Endometrial microvascular endothelial cells (primary cell): ENCODE measurements around the gene RHEB. TPM values are rescaled to one million over a fixed set of nuclear protein-coding genes. Genes with fewer than 3 reads are reported as not detected.

ENCODE experiments used
- in situ Hi-C: cut with HindIII; loops from 2 replicates; pipeline ENCODE4 v1.10.0; 2017; ENCODE audit warnings: low sequenced_read_pairs, low pct_unique_long_range_greater_than_20kb; ENCODE audit errors: inconsistent ontology term
- total RNA-seq: library from RNA; depleted of rRNA; stranded (reverse); fragments of >200 nt; gene quantifications from one replicate; pipeline ENCODE4 v1.2.3, GENCODE V29; 2015; ENCODE audit errors: inconsistent ontology term

The RHEB gene
- total RNA-seq, 1 donor from 2014 or later, result 115 TPM

DNA sequence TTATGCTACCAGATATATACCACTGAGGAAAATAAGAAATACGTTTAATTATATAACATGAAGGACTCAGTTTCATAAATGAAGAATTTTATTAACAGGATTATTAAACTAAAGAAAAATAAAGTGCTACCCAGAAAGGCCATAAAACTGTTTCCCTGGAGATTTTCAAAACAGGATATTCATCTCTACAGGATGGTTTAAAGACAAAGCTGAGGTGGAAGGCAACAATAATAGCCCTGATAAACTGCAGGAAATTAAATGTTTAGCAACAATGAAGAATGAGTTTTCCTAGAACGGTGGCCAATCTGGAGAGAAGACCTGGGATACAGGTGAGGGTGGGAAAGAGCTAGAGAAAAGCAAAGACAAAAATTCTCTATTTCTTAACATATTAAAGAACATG lies 11.9 kb downstream of the RHEB start:
- in situ Hi-C loops, result no loop called here

DNA sequence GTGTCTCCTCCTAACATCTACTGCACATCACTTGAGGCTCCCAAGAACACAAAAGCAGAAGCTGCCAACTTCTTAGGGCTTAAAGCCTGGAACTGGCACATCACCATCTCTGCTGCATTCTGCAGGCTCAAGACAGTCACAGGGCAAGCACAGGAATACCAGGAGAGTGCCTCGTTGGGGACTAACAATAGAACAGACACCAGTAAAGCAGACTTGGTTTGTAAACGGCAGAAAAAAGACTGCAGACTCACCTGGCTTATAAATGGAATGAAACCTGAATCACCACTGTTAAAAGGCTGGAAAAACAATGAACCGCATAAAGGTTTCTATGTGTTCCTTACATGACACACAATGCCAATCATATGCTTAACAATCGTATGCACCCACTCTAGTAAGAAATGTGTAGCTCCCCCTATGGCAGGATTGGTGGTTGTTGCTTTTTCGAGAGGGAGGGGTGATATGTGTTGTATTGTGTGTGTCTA lies 12.8 kb downstream of the RHEB start:
- in situ Hi-C loops, result no loop called here

DNA sequence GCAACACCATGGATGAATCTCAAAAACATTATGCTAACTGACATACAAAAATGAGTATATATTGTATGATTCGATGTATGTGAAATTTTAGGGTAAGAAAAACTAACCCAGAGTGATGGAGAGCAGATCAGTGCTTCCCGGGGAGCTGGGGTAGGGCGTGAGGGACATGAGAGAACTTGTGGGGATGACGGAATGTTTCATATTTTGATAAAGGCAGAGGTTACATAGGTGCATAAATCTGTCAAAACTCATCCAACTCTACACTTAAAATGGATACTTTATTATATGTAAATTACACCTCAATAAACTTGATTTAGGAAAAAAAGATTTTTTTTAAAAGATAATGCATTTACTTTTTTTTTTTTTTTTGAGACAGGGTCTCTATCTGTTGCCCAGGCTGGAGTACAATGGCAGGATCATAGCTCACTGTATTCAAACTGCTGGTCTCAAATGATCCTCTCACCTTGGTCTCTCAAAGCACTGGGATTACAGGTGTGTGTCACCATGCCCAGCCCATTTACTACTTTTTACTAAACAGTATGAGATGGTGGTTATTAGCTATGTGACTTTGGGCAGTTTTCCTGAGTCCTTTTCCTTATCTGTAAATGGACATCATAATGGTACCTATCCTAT lies 13.7 kb downstream of the RHEB start:
- in situ Hi-C loops, result no loop called here

DNA sequence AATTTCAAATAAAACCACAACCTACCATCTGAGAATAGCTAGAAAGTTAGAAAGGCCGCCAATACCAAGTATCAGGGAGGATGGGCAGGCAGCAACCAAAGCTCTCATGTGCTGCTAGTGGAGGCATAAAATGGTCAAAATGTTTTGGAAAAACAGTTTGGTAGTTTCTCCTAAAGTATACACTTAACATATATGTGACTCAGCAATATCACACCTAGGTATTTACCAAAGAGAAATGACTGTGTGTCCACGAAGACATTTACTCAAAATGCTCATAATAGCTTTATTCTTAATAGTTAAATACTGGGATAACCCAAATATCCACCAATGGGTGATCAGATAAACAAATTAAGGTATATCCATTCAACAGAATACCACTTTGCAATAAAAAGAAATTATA lies 14.3 kb downstream of the RHEB start:
- in situ Hi-C loops, result no loop called here

DNA sequence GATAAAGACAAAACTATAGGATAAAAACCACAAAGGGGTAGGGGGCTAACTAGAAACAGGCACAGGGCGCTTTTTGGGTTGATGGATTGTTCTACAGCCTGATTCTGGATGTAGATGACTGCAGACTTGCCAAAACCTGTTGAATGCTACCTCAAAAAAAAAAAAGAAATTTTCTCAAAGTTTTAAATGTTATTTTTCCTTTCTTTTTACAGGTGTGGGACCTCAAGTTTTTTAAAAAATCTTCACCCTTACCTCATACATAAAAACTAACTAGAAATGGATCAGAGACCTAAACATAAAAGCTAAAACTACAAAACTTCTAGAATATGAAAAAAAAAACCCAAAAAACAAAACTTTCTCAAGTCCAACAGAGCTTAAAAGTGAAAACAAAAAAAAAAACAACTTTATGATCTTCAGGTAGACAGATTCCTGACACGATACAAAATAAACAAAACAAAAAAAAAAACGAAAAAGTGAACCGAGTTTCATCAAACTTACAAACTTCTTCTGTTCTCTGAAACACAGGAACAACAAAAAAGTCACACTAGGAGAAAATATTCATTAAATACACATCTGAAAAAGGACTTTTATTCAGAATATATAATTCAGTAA lies 14.9 kb downstream of the RHEB start:
- in situ Hi-C loops, result no loop called here

DNA sequence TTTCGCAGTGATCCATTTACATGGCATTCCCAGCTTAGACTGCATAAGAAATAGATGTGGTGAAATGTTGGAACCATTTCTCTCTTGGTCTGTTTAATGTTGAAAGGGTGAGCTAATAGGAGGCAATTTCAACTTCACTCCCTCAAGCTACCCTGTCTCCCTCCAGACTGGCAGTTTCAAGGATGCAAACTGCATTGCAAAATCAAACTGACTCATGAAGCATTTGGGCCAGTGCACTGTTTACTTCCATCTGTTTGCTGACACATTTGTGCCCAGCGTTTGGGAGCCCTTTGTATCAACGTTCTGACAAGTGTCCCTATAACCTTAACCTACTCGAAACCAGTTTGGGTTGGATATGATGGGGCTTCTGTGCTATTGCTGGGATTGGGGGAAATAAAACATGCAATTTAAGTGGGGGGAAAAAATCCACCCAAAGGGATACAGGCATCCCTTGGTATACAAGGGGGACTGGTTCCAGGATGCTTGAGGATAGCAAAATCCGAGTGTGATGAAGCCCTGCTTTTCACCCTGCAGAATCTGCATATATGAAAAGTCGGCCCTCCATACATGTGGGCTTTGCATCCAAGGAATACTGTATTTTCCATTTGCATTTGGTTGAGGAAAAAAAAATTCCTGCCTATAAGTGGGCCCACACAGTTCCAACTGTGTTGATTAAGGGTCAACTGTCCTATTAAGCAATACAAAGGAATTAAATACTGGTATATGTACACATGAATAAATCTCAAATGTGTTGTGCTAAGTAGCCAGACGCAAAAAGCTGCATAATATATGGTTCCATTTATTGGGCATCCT lies 15.6 kb downstream of the RHEB start:
- in situ Hi-C loops, result no loop called here

DNA sequence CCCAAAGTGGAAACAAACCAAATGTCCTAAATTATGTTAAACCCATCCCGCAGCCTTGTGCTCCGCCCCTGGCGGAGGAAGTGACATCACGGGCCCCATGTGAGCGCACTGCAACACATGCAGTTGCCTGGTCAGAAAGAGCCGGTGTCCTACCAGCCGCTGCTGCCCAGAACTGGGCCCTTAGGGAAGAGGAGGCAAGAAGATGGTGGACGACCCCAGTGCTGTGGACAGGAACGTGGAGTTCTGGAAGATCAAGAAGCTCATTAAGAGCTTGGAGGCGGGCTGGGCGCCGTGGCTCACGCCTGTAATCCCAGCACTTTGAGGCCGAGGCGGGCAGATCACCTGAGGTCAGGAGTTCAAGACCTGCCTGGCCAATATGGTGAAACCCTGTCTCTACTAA lies 18.0 kb downstream of the RHEB start:
- in situ Hi-C loops, result no loop called here

DNA sequence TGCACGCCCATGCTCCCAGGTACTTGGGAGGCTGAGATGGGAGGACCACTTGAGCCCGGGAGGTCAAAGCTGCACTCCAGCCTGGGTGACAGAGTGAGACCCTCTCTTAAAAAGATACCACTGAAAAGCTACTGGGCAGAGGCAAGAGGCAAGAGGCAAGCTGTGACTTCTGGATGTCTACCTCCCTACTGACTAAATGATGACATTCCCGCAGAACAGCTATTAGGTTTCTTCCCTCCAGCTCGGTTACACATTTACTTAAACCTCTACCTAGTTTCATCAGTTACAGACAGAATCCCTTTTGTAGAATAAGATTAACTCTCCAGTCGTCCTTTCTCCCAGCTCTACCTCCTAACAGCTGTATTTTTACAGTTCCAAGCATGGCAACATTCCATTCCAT lies 21.2 kb downstream of the RHEB start:
- in situ Hi-C loops, result no loop called here

DNA sequence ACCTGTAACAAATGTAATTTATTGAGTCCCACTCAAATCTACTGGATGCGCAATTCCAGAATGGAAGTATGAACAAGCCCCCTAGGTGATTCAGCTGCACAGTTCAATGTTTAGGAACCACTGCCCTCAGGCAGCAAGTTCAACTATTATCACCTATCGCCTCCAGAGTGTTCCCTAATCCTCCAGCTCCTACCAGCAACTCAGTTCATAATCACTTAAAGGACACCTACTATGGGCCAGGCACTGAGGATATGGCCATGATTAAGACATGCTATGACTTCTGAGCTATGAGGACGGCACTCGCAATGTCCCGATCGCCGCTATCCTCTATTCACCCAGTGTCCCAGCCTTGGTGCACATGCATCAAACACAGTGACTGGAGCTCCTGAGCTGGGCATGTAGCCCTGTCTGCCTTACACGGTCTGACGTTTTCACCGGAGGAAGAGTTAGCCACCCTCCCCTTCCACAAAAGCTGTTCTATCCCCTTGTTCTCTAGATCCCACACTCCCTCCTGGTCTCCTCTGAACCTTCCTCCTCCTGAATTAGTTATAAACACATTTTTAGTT lies 22.3 kb downstream of the RHEB start:
- in situ Hi-C loops, result no loop called here

DNA sequence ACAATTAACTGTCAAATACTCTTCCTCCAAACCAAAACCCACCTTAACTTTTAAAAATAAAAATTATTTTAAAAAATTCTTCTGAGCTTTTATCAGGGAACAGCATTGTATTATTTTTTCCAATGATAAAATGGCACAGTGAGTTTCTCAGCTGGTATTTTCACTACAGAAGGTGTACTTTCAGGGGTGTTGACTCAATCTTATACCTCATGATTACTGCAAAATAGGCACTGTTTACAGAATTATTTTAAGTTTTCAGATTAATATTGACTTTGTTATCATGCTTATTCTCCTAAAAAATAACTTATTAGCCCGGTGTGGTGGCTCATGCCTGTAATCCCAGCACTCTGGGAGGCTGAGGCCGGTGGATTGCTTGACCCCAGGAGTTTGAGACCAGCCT lies 24.3 kb downstream of the RHEB start:
- in situ Hi-C loops, result no loop called here

DNA sequence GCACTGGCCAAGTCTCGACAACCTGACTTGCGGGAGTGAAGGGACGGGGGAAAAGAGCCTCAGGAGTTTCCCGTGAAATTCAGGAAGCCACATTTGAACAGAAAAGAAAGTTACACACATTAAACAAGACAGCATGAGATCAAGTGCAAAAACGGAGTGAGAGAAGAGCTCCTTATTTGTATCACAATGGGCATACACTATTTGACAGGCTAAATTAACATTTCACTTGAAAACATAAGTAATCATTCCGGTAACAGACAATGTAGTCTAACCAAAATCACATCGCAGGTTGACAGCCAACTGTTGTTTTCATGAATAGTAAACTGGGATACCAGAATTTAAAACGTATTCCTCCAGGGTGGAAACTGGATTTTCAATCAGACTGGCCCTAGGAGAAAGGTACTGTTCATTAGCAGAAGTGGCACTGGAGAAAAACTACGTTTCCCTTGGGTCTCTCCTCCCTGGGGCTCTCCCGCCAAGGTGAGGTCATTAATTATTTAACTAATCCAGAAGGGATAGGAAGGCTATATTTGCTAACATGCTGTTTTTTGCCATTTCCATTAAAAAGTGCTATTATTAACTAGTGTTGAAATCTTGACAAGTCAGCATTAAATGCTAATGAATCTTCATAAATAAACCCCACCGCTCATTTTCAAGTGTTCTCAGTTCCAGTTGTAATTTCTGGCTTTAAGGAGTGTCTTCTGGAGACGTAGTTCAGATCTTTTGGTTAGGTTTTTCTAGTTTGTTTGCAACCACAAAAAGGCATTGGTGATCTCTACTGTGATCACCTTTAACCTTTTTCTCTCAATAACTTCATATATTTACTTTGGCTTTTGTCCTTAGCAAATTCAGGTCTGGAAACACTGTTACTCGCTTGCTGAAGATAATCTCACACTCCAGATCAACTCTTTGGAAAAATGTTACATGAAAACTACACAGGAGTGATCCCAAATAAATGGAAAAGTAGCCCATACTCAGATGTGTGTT lies 25.1 kb downstream of the RHEB start:
- in situ Hi-C loops, result no loop called here

DNA sequence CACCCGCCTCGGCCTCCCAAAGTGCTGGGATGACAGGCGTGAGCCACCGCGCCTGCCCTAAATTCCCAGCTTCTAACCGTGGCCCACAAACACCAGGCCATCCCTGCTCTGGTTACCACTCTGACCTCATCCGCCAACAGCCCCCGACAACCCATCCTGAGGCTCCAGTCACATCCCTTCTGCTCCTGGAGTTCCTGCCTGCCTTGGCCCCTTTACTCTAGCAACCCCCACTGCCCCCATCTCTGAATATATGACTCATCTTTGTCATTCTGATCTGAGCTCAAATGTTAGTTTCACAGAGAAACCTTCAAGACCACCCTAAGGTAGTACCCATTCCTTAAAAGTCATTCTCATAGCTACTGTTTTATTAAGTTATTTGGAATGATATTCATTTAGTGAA lies 26.6 kb downstream of the RHEB start:
- in situ Hi-C loops, result no loop called here

DNA sequence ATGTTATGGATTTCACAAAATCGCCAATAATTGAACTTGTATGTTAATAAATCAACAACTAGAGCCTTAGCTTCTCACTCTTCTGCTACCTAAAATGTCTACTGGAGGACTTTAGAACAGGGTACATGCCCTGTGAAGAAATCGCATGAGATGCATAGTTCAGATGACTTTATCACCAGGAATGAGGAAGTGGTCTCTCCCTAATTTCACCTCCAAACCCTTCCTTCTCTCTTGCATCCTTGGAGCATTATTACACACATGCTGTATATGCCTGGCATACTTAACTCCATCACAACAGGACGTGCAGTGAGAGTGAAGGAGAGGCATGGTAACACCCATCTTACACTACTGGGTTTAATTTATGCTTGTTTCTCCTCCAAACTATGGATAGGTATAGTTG lies 27.8 kb downstream of the RHEB start:
- in situ Hi-C loops, result no loop called here

DNA sequence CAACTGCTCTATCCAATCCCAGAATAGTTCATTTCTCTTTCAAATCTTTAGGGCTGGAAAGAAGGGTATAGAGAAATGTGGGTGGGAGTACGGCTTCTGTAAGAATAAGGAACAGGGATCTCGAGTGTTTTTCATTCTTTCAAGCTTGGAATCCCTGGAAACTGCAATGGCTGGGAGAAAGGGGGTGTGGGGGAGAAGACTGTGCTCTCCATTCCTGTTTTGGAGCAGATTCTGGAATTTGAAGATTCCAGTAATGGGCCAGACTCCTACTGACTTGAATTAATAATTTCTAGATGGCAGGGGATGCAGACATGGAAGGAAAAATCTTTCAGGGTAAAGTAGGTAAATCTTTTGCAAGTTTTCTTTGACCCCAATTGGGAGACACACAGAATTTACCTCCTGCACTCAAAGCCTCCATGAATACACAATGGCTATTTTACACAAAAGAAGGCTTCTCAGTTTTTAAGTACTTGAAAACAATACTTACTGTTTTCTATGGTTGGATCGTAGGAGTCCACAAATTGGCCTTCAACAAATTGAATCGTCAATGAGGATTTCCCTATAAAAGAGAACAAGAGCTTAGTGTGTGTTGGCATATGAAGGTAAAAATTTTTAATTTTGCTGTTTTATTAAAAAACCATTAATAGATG lies 29.1 kb downstream of the RHEB start:
- in situ Hi-C loops, result no loop called here

DNA sequence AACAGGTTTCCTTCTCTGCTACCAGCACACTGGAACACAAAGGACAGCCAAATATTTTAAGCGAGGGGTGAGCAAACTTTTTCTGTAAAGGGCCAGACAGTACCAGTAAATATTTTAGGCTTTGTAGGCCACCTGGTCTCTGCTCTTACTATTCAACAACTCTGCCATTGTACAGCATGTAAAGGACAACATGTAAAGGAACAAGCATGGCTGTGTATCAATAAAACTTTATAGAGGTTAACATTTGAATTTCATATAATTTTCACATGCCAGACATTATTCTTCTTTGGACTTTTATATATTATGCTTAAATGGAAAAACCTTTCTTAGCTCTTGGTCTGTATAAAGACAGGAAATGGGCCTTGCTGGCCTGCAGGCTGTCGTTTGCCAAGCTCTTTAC lies 30.2 kb downstream of the RHEB start:
- in situ Hi-C loops, result loop anchor here (10.0 kb wide), 1 partner anchor 135 kb away; no protein-coding TSS in a partner anchor

DNA sequence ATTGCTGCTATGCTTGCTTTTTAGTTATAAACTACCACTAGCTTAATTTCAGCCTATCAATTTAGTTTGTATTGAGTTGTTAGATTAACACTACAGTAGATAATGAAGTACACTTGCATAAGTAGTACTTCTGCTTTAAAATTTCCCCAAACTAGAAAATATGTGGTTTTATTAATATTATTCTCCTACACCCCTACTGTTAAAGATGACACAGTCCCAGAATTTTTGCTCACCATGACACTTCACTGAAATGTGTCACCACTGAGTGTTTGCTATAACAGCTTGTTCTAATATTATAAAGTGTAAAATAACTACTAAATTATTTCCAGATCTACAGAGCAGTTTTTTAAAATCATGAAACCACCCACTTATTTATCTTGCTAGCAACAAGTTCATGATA lies 31.6 kb downstream of the RHEB start:
- in situ Hi-C loops, result loop anchor here (10.0 kb wide), 1 partner anchor 137 kb away; no protein-coding TSS in a partner anchor

DNA sequence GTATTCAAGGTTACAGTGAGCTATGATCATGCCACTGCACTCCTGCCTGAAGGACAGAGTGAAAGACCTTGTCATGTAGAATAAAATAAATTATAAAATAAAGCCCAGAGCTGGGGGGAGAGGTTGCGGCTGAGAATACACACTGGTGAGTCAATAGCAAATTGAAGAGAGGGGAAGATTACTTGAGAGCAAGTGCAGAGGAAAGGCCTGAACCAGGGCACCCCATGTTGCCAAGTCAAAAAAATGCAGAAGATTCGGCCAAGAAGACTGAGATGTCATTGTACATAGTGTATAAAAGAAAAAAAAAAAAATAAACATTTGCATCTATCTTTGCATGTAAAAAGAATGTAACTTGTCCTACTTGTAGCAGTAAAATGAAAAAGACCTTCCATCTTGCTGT lies 32.5 kb downstream of the RHEB start:
- in situ Hi-C loops, result loop anchor here (10.0 kb wide), 1 partner anchor 138 kb away; no protein-coding TSS in a partner anchor

DNA sequence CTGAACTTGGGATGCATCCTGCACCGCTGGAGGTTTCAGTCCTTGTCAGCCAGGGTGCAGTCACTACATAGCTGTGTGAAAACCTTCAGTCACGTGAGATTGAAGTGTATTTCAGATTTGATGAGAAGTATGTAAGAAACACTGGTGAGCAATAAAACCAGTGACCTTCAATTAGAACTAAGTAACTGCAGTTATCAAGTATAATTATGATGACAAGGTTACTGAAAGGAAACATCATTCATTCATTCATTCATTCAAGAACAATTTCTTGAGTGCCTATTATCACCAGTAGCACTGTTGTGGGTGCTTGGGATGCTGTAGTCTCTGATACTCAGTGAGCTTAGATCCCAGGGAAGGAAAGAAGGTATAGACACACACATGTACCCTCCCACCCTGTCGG lies 33.6 kb downstream of the RHEB start:
- in situ Hi-C loops, result loop anchor here (10.0 kb wide), 1 partner anchor 139 kb away; no protein-coding TSS in a partner anchor
